ENCODE measurements around the gene CLTB.

The CLTB gene

GRCh38 chr5:176401281-176402205 lies 14.8 kb downstream of the CLTB start:
- no peak for DNase-seq

- DNase-seq, result no peak
Measured at GRCh38 chr5:176400382-176401156, 15.8 kb downstream of the CLTB start.

GRCh38 chr5:176397736-176398420 lies 18.5 kb downstream of the CLTB start:
- no peak for DNase-seq

GRCh38 chr5:176396330-176396729 lies 20.0 kb downstream of the CLTB start:
- no peak for DNase-seq

GRCh38 chr5:176394881-176395675 lies 21.3 kb downstream of the CLTB start:
- no peak for DNase-seq

GRCh38 chr5:176394096-176394495 lies 22.2 kb downstream of the CLTB start:
- no peak for DNase-seq

GRCh38 chr5:176392526-176392925 lies 23.8 kb downstream of the CLTB start:
- DNase-seq, result no peak

GRCh38 chr5:176391999-176392398 lies 24.3 kb downstream of the CLTB start:
- no peak for DNase-seq

- DNase-seq, result no peak
Measured at GRCh38 chr5:176391479-176391878, 24.9 kb downstream of the CLTB start.

- DNase-seq, result no peak
Measured at GRCh38 chr5:176389135-176390123, 26.9 kb downstream of the CLTB start.

GRCh38 chr5:176388444-176389134 lies 27.8 kb downstream of the CLTB start, which contains the start of the genes HIGD2A and NOP16:
TSS of gene HIGD2A (plus strand) at chr5:176388751. CDS start at chr5:176388820, 69 bp downstream.
TSS of gene NOP16 (minus strand) at chr5:176388598. CDS start at chr5:176388539, 59 bp downstream.
- peak; percentile 99 to 100 for DNase-seq

GRCh38 chr5:176388003-176388443 lies 28.3 kb downstream of the CLTB start:
- no peak for DNase-seq

- DNase-seq, result no peak
Measured at GRCh38 chr5:176387384-176387925, 28.9 kb downstream of the CLTB start.

GRCh38 chr5:176386491-176386890 lies 29.8 kb downstream of the CLTB start:
- DNase-seq, result no peak

- no peak for DNase-seq
Measured at GRCh38 chr5:176384991-176385390, 31.3 kb downstream of the CLTB start.

GRCh38 chr5:176384366-176384930 lies 31.9 kb downstream of the CLTB start:
- no peak for DNase-seq

- no peak for DNase-seq
Measured at GRCh38 chr5:176383961-176384360, 32.4 kb downstream of the CLTB start.

- DNase-seq, result no peak
Measured at GRCh38 chr5:176383248-176383905, 33.0 kb downstream of the CLTB start.

GRCh38 chr5:176382721-176383120 lies 33.6 kb downstream of the CLTB start:
- DNase-seq, result no peak
